ENCODE results near the gene SDHC. TPM values are rescaled to one million over a fixed set of nuclear protein-coding genes. Genes with fewer than 3 reads are reported as not detected.
A peak's percentile ranks its signal among the peaks of the same experiment; 100 is the strongest.

Gene SDHC
- total RNA-seq, 3 donors from 2014 or later, result 194 to 244 (median 244) TPM

DNA sequence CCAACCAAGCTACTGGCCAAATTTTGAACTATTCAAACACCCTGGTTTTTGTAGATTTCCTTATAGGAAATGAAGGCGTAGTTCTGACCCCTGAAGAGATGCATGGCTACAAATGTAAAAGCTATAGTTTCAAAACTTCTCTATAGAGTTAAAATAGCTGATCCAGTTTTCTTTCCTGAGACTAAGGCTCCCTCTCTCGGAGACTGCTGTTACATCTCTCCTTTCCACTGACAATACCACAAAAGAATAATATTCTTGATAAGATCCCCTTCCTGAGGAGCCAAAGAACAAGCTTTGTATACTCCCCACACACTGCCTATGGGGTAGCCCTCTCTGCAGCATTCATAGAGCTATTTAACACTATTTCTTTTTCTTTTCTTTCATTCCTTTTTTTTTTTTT lies 60.2 kb downstream of the SDHC start:
- intact Hi-C loops (cut with DNase I, micrococcal nuclease), result no loop called here
- DNase-seq (no peak), ATAC-seq (no peak)
- Histone ChIP-seq H3K9me3 (no peaks in the 10 kb centered on the region), H3K4me1 (ENCODE audit: low read depth) (no peaks in the 10 kb centered on the region), H3K36me3 (ENCODE audit: low read depth) (no peaks in the 10 kb centered on the region), H3K4me3 (no peak overlapping the region)
- TF ChIP-seq, protein P1, sequence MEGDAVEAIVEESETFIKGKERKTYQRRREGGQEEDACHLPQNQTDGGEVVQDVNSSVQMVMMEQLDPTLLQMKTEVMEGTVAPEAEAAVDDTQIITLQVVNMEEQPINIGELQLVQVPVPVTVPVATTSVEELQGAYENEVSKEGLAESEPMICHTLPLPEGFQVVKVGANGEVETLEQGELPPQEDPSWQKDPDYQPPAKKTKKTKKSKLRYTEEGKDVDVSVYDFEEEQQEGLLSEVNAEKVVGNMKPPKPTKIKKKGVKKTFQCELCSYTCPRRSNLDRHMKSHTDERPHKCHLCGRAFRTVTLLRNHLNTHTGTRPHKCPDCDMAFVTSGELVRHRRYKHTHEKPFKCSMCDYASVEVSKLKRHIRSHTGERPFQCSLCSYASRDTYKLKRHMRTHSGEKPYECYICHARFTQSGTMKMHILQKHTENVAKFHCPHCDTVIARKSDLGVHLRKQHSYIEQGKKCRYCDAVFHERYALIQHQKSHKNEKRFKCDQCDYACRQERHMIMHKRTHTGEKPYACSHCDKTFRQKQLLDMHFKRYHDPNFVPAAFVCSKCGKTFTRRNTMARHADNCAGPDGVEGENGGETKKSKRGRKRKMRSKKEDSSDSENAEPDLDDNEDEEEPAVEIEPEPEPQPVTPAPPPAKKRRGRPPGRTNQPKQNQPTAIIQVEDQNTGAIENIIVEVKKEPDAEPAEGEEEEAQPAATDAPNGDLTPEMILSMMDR (IDR thresholded peaks at IDR 0.05), result no peak

DNA sequence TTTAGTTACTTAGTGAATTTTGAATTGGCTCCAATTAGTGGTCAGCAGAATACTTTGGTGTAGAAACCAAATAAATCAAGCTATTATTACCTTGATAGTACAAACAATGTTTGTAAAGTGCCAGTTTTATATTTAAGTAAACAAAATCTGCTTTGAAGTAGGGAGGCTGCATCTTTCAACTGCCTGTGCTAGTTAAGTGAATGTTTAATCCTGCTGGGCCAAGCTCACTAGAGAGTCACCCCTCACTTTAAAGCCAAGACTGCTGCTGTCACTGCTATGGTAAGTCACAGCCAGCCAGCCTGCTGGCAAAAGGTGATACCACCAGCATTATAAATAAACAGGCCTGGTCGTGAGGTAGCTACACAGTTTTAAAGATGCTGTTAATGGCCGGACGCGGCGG lies 63.8 kb downstream of the SDHC start:
- TF ChIP-seq, protein P1 (IDR thresholded peaks at IDR 0.05), result no peak
- Histone ChIP-seq H3K36me3 (ENCODE audit: low read depth) (no peaks in the 10 kb centered on the region), H3K9me3 (no peaks in the 10 kb centered on the region), H3K4me3 (no peak overlapping the region), H3K4me1 (ENCODE audit: low read depth) (no peaks in the 10 kb centered on the region)
- ATAC-seq (no peak), DNase-seq (no peak)
- intact Hi-C loops (cut with DNase I, micrococcal nuclease), result no loop called here

DNA sequence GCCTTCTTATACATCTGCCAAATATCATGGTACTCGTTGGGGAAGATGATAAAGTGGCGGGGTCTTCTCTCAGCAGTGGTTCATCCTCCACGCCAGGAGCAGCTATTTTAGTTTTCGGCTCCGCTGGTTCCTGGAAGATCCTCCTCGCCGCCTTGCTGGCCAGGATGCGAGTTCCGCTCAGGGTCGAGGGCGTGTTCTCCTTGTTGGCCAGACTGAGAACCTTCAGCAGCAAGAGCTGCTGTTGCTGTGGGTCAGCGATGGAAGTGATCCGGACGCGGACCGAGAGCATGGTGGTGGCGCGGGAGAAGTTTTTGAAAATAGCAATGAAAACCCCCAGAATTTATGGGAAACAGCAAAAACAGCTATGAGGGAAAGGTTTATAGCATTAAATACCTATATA lies 64.9 kb downstream of the SDHC start:
- TF ChIP-seq, protein P1 (IDR thresholded peaks at IDR 0.05), result no peak

DNA sequence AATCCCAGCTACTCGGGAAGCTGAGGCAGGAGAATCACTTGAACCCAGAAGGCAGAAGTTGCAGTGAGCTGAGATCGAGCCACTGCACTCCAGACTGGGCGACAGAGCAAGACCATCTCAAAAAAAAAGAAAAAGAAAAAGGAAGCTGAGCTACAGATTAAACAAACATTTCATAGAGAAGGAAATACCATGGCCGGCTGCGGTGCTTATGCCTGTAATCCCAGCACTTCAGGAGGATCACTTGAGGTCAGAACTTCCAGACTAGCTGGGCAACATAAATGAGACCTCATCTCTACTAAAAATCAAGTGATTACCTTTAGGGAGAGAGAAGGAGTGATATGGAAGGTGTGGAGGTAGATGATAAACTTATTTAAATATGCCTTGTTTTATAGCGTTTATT lies 67.5 kb downstream of the SDHC start:
- DNase-seq, result no peak
- intact Hi-C loops (cut with DNase I, micrococcal nuclease), result loop anchor here in 1 of 2 donors (10.0 kb wide), 2 partner anchors 157 to 187 kb away; partner anchors contain the start of genes ADAMTS4, APOA2 and TOMM40L

More for the DNA sequence above, 64.9 kb downstream of the SDHC start:
- ATAC-seq (no peak), DNase-seq (no peak)
- no peaks in the 10 kb centered on the region for H3K36me3 ChIP-seq (ENCODE audit: low read depth)
- intact Hi-C loops (cut with DNase I, micrococcal nuclease), result no loop called here
- H3K4me1 ChIP-seq (ENCODE audit: low read depth), result no peaks in the 10 kb centered on the region
- no peaks in the 10 kb centered on the region for H3K9me3 ChIP-seq
- H3K4me3 ChIP-seq, result no peak overlapping the region

DNA sequence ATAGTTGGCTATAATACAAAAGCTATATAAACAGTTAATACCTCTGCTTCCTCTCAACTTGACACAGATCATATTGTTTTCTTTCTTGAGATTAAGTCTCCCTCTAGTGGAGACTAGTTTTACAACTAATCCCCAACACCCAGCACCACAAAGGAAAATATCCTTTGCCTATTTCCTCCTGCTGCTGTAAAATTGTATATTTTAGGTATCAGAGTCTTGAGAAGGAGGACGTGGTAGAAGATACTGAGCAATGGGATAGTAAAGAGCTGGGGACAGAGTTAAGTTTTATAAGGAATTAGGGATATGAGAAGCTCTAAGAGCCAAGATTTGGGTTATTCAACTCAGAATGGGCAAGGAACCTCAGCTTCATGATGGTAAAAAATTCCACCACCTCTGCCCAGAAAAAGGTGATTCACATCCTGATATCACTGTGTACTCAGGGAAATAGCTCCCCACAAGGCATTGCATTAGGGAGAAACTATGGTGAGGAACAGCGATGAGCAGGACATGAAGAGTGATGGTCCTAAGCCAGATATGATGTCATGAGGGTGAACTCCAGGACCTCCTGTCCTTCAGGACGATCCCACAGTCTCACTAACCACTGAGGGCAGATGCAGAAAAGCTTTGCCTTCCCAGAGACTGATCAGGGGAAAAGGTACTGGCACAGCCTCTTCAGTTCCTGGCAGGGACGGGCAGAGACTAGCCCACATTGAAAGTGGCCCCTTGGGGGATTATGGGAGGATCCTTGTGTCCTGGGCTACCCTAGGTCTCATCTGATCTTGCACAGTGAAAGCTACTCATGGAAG lies 68.2 kb downstream of the SDHC start:
- DNase-seq (no peak), ATAC-seq (peak; percentile 91)
- Histone ChIP-seq H3K9me3 (no peaks in the 10 kb centered on the region), H3K4me1 (ENCODE audit: low read depth) (no peaks in the 10 kb centered on the region), H3K36me3 (ENCODE audit: low read depth) (no peaks in the 10 kb centered on the region), H3K4me3 (no peak overlapping the region)
- intact Hi-C loops (cut with DNase I, micrococcal nuclease), result loop anchor here in 1 of 2 donors (10.0 kb wide), 2 partner anchors 158 to 188 kb away; partner anchors contain the start of genes ADAMTS4, APOA2 and TOMM40L
- TF ChIP-seq, protein P1 (IDR thresholded peaks at IDR 0.05), result no peak

More for the DNA sequence above, 67.5 kb downstream of the SDHC start:
- Histone ChIP-seq H3K4me1 (ENCODE audit: low read depth) (no peaks in the 10 kb centered on the region), H3K4me3 (no peak overlapping the region), H3K9me3 (no peaks in the 10 kb centered on the region), H3K36me3 (ENCODE audit: low read depth) (no peaks in the 10 kb centered on the region)
- ATAC-seq, result no peak
- TF ChIP-seq, protein P1 (IDR thresholded peaks at IDR 0.05), result no peak
